Astrocyte of the cerebellum (primary cell): Measurements from ENCODE around the gene CHDH.

Experiments used
- DNase-seq: peaks from one replicate; pipeline ENCODE4 v3.0.0-alpha.2; 2011; ENCODE audit warnings: low read depth
- H3K4me3 ChIP-seq: 2 replicates; pipeline ENCODE4 v1.5.1; 2011; ENCODE audit warnings: mild to moderate bottlenecking, low read depth, low read length, moderate library complexity
- CTCF ChIP-seq: IDR thresholded peaks from 2 replicates; pipeline ENCODE4 v1.5.1; 2012; ENCODE audit warnings: low read length, low read depth, moderate library complexity, mild to moderate bottlenecking; ENCODE audit errors: missing control alignments
- in situ Hi-C: cut with HindIII; loops from 2 replicates; pipeline ENCODE4 v1.10.0; 2017; ENCODE audit warnings: low sequenced_read_pairs

CHDH gene

DNA sequence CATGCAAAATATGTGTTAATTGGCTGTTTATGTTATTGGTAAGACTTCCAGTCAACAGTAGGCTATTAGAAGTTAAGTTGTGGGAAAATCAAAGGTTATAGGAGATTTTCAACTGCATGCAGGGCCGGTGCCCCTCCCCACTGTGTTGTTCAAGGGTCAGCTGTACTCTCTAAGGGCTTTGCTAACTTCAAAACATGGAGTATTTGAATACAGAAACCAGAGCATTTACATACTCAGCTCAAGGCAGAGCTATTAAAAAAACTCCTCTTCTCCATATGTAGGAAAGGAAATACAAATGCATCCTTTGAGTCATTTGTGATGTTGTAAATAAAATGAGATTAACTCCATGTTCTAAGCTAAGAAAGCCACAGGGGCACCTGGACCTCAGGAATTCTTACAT, 16.9 kb upstream of the CHDH start:
- no peak overlapping the region for H3K4me3 ChIP-seq
- in situ Hi-C loops: no loop called here
- TF ChIP-seq CTCF: no peak
- no peak for DNase-seq

GRCh38 chr3:53862241-53862640, 16.0 kb upstream of the CHDH start:
- no peak for DNase-seq
- no peak for TF ChIP-seq CTCF
- no peak overlapping the region for H3K4me3 ChIP-seq
- in situ Hi-C loops: no loop called here

GRCh38 chr3:53860196-53860595, 14.0 kb upstream of the CHDH start:
- no peak overlapping the region for H3K4me3 ChIP-seq
- in situ Hi-C loops: no loop called here
- no peak for DNase-seq
- TF ChIP-seq CTCF: no peak

GRCh38 chr3:53859178-53859577, 13.0 kb upstream of the CHDH start:
- TF ChIP-seq CTCF: no peak
- H3K4me3 ChIP-seq: no peak overlapping the region
- in situ Hi-C loops: no loop called here
- no peak for DNase-seq

DNA sequence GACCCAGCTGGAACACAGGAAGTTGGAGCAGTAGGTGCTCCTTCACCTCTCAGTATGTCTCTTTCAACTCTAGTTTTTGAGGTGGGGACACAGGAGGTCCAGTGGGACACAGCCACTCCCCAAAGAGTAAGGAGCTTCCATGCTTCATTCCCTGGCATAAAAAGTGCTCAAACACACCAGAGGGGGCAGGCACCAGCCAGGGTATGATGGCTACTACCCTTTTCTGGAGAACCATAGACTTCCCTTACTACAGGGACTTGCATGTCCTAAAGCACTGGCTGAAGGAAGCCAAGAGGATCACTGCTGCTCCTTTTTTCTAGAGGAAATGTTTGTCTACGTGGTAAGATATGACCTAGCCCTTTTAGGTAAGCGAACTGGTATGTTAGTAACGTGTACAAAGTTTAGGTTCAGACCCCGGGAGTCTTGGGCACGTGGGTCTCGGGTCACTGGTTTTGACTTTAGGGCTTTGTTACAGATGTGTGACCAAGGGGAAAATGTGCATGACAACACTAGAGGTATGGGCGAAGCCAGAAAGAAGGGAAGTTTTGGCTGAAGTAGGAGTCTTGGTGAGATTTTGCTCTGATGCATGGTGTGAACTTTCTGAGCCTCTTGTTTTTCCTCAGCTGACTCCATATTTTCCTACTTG, 12.0 kb upstream of the CHDH start:
- no peak for DNase-seq
- in situ Hi-C loops: no loop called here

GRCh38 chr3:53856964-53857363, 10.7 kb upstream of the CHDH start:
- H3K4me3 ChIP-seq: no peak overlapping the region
- in situ Hi-C loops: no loop called here
- no peak for DNase-seq
- no peak for TF ChIP-seq CTCF

More for the DNA sequence above, 12.0 kb upstream of the CHDH start:
- no peak for TF ChIP-seq CTCF
- no peak overlapping the region for H3K4me3 ChIP-seq
